Activated gamma-delta T cell treated with anti-CD3 and anti-CD28 coated beads, Interleukin-2, amount 50 U/mL, for 16 hours (primary cell): ENCODE measurements around the gene TMCC2.
A peak's percentile ranks its signal among the peaks of the same experiment; 100 is the strongest.

Experiments
- DNase-seq: peaks from one replicate; pipeline ENCODE4 v3.0.0-alpha.2; 2020; ENCODE audit warnings: low read depth

The TMCC2 gene

GRCh38 chr1:205240118-205240517 is 12.4 kb downstream of the TMCC2 start:
- DNase-seq = no peak

GRCh38 chr1:205240569-205240968 is 12.8 kb downstream of the TMCC2 start:
- no peak for DNase-seq

DNA sequence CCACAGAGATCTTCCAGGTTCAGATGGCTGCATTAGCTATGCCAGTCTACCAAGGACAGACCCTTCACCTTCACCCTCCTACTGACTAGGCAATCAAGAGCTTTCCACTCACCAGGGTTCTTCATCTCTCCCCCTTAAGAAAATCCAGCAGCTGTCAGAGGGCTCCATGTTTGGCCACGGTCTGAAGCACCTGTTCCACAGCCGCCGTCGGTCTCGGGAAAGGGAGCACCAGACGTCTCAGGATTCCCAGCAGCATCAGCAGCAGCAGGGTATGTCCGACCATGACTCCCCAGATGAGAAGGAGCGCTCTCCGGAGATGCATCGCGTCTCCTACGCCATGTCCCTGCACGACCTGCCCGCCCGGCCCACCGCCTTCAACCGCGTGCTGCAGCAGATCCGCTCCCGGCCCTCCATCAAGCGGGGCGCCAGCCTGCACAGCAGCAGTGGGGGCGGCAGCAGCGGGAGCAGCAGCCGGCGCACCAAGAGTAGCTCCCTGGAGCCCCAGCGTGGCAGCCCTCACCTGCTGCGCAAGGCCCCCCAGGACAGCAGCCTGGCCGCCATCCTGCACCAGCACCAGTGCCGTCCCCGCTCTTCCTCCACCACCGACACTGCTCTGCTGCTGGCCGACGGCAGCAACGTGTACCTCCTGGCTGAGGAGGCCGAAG is 13.8 kb downstream of the TMCC2 start:
- no peak for DNase-seq

DNA sequence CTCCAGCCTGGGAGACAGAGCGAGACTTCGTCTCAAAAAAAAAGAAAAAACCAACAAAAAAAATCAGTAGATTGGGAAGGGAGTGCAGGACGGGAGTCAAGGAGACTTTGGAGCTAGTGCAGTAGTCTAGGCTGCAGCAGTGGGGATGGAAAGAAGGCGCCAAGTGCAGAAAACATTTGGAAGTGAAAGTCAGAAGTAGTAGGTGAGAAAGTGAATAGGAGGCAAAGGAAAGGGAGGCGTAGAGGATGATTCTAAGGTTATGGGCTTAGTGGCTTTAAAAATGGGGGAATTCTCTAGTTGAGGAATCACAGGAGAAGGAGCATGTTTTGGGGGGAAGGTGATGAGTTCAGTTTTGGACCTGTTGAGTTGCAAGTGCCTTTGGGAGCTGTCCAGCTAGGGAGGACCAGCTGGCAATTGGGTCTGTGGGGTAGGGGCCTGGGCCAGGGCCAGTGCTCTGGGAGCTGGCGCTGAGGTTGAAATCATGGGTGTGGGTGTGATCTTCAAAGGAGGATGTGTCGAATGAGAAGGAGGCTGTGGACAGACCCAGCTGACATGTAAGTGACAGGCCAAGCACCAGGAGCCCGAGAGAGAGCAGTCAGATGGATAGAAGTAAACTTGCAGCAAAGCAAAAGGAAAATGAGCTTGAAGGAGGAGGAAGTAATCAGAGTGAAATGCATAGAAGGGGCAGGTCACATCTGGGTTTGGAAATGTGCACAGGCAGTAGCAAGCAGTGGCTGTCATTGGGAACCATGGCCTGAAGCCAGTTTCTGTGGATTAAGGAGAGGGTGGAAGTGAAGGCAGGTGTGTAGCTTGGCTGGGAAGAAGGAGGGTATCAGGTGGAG is 15.8 kb downstream of the TMCC2 start:
- no peak for DNase-seq

GRCh38 chr1:205244384-205244783 is 16.6 kb downstream of the TMCC2 start:
- no peak for DNase-seq

- no peak for DNase-seq
Observed at GRCh38 chr1:205245096-205245495, 17.4 kb downstream of the TMCC2 start.

- DNase-seq = no peak
Observed at GRCh38 chr1:205246351-205247119, 18.8 kb downstream of the TMCC2 start.

DNA sequence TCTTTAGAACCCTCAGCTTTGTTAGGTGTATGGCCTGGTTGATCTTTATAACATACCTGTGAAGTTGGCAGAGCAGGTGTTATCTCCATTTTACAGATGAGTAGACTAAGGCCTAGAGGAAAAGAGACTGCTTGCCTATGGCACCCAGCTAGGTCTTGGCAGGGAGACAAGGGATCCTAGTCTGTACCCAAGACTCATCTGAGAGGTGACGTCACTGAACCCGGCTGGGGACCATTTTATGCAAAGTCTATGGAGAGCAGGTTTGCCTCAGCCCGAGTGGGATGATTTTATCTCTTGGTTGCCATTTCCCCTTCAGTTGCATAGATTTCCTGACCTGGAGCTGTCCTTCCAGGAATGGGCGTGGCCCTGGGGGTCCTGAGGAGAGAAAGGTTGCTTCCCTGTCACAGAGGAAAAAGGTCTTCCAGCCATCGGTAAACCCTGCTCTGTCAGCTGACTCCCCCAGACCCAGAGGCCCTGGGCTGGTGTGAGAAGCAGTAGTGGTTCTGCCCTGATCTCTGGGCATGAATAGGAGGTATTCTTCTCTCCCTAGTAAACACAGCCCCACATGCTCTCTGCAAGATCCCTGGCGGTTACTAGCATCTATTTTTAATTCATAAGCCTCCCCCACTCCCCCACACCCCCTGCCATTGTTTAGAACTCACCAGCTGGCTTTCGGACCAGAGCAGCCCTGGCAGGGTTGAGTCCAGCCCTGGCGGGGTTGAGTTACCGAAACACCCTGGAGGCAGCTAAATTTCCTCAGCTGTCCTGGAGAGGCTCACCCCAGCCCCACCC is 19.6 kb downstream of the TMCC2 start:
- no peak for DNase-seq

DNA sequence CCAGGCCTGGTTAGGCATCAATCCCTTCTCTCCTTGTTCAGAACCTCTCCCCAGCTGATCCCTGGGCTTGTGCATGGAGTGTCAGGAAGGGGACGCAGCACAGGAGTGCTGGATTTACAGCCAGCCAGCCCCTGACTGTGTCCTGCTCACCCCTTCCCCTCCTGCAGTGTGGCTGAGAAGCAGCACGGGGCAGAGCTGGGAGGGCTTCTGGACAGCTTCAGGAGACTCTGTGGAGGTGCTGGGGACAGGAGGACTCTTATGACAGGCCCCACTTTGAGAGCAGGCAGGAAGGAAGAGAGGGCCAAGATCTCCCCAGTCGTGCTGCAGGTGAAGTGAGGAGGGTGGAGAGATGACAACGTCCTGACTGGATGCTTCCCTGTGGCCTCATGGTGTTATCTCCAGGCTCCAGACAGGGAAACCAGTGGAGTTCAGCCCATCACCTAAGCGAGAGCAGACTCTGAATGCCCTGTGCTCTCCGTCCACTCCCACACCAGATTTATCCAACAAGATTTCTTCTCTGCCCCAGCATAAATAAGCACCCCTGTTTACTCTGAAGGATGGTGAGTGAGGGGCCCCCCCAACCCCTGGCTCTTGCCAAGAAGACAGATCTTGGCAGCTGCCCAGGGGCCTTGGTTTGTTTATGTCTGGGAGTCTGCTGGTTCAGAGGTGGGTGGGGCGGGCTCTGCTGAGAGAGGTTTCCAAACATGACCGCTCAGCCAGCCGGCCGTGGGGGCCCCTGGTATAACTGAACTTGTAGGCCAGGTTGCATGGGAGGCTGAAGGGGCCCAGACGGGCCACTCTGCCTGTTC is 21.3 kb downstream of the TMCC2 start:
- DNase-seq = no peak

DNA sequence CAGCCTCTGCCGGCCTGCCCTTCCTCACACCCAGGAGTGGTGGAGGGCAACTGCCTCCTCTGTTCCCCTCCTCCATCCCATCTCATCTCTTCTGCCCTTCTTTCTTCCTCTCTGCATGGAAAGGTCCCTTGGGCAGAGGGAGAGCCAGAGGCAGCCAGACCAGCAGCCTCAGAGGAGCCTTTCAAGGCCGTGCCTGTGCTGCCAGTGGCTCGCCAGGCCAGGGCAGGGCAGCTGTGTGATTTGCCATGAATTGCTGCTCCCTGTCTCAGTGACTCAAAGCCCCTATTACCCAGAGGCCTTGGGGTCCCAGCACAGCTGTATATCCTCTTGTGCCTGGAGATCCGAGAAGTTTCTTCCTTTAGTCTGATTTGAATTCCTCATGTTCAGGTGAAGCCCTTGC is 21.9 kb downstream of the TMCC2 start:
- DNase-seq = no peak

DNA sequence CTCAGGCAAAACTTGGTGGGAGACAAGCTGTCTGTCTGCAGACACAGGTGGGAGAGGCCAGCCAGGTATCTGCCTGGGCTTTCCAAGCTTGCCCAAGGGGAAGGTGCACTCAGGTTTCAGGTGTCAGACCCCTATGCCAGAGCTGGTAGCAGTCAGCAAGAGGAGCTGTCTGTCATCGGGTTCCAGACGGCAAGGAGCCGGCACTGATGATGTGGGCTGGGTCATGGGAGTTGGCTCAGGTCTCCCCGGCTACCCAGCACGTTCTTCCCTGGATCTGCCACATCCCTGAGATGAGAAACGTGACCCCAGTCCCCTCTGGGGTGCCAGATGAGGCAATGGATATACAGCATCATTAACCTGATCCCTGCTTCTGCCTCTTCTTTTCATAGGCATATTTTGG is 23.0 kb downstream of the TMCC2 start:
- no peak for DNase-seq

GRCh38 chr1:205251576-205251975 is 23.8 kb downstream of the TMCC2 start:
- DNase-seq = no peak

DNA sequence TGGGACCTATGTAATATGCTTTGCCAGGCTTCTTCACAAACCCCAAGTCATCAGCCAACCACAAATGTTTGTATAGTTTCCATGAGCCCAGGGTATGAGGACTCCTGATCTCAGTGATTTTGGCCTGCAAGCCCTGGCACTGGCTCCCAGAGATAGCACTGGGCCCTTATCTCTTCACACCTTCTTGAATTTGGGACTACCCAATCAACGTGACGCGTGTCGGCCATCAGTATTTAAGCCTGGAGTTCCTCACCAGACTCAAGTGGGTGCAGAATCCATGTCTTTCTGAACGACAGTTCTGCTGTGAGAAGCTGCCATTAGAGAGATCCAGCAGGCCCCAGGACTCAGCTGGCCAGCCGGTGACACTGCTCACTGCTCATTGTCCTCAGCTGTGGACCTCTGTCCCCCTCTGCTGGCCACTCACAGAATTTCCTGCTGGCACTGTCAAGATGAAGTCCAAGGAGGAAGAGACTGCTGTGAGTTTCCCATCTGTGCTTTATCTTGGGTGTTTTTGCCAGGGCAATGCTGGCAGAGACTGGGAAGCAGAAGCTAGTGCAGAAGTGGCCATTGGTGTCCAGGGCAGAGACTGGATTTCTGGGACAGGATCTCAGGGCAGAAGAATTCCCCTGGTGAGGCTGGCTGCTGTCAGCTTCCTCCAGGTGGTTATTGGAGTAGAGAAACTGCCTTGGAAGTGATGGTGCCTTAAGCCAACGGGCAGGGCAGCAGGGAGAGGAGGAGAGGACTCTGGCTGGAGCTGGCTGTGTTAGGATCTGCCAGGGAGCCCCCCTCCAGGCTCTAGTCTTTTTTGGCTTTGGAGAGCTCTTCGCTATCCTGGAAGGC is 28.4 kb downstream of the TMCC2 start:
- peak; percentile 78 for DNase-seq

DNA sequence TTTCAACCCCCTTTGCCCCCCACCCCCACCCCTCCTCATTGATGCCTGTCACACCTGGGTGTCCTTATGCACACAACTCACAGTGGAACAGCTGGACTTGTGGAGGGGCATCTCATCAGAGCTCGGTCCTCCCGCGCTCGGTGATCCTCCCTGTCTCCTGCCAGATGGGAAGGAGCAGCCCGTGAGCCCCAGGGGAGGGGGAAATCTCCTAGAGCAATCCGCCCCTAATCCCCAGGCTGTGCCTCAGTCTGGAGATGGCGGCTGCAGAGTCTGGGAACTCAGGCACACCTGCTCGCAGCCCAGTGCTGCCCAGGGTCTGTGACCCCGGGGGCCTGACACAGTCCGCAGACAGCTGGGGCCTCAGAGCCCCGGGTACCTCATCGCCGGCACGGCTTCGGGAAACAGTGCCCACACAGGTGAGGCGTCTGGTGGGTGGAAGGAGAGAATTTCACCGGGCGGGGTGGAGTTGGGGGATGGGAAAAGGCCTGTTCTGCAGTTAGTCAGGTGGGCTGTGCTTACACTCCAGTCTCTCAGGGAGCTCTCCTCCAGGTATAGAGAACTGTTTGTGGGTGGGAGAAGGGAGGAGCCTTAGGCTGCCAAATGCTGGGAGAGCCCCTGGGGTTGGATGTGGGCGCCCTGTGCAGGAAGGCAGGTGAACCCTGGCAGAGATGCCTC is 29.3 kb downstream of the TMCC2 start:
- no peak for DNase-seq

DNA sequence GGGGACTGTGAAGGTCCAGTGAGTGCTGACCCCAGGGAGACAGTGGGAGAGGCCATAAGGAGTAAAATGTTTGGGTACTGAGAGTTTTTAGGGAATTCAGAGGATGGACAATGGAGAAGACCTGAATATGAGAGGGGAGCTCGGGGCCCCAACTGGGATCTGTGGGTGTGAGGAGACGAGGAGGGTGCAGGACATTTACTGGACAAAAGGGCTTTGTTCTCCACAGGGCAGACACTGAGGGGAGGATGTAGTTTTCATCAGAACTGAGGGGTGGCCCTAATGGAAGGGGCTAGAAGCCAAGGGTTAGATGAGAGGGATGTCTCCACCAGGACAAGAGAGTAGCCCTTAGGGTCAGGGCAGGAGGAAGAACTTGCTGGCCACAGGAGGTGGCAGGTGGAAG is 30.0 kb downstream of the TMCC2 start:
- no peak for DNase-seq

- DNase-seq = no peak
Observed at GRCh38 chr1:205258261-205258691, 30.5 kb downstream of the TMCC2 start.

DNA sequence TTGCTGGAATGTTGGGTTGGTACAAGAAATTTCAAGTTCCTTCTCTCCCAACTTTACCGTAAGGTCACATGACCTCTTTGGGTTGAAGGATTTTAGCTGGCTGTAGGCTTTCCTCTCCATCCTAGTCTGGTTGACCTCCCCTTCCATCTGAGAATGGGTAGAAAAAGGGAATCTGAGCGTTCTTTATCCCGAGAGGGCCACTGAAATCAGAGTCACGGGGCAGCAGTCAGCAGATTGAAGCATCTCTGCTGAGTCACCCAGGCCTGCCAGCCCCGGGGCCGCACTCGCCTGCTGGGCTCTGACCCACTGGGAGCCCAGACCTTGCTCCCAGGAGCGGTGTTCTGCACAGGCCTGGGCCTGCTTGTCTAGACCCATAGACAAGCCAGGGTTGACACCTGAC is 31.0 kb downstream of the TMCC2 start:
- no peak for DNase-seq

DNA sequence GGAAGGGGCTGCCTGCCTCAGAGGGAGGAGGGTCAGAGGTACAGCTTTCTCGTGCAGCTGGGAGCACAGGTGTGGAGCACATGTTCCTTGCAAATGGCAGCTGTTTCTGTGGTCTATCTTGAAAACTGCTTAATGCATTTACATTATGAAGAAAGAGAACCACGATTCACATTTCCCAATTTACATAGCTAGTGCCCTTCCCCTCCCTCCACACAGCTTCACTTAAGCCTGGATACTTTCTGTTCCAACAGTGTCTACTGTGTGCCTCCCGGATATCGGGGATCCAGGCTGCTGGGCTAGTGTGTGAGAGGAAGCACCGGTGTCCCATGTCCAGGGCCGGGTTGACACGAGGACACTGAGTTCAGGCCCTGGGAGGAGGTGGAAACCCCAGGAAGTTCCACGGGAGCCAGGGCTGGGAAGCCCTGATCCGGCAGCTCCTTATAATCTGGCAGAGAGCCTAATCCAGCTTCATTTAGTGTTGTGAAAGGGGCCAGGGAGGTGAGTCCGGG is 31.6 kb downstream of the TMCC2 start:
- no peak for DNase-seq

- DNase-seq = no peak
Observed at GRCh38 chr1:205259998-205260397, 32.3 kb downstream of the TMCC2 start.
